Eye (tissue), 1 donor: ENCODE measurements around the gene SLC6A5.

Experiments used
- DNase-seq: peaks from one replicate; pipeline ENCODE4 v3.0.0-alpha.2; 2015

SLC6A5 gene

DNA sequence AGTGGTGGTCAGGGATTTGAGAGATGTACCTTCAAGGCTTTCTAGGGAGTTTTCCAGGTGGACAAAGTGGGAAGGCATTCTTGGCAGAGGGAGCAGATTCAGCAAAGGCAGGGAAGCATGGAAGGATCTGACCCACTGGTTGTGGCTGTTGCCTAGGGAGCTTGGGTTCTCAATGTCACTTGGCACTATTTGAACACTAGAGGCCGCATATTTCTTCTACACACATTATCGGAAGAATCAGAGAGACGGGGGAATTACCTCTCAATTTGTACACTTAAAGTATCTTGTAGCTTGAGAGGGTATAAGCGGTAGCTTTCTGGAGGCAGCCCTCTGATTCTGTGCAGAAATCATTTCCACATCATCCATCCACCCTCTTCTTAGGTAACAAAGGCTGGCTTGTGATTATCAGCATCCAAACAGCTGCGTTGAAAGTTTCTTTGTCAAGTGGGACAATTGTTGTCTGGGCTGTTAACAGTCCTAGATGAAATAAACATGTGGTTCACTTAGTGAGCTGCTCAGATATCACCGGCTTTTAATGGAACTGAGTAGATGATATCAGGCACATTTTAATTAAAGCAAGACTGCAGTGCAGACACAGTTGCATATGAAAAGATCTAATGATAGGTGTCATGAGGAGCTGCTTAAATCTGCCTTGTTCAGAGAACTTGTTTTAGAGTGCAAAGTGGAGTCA, 72.6 kb downstream of the SLC6A5 start:
- peak; percentile 69 for DNase-seq

DNA sequence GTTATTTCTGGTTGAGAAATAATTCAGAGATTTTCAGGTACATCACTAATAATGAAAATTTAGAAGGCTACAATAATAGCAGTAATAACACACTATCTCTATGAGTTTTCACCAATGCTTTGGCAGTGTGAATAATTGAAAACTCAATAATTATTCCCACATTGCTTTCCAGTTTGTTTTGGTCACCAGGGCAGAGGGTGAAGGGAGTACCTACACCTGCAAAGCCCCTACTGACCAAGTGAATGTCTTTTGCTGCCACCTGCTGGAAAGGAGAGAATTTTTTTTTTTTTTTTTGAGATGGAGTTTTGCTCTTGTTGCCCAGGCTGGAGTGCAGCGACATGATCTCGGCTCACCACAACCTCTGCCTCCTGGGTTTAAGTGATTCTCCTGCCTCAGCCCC, 73.2 kb downstream of the SLC6A5 start:
- DNase-seq = peak; percentile 28

DNA sequence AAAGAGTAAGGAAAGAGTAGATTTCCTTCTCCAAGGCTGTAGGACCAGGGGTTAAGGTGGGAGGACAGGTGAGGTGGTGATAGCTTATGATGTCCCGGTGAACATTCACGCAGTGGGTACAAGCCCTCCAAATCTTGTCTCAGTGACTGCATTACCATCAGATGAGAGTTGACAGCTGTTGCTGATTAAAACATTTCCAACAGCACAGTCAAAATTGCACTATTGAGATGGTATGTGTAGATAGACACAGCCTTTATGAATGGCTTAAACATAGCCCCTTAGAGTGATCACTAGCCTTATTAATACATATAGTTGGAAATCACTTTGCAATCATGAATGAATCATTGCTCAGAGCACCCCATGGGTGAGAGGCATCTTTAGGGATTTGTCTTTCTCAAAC, 77.2 kb downstream of the SLC6A5 start:
- DNase-seq = no peak

DNA sequence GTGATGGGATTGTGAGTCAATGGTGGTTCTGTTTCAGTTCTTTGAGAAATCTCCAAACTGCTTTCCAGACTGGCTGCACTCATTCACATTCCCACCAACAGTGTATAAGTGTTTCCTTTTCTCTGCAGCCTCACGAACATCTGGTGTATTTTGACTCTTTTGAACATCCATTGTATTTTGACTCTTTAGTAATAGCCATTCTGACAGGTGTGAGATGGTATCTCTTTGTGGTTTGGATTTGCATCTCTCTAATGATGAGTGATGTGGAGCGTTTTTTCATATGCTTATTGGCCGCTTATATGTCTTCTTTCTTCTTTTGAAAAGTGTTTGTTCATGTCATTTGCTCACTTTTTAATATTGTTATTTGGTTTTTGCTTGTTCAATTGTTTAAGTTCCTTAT, 89.4 kb downstream of the SLC6A5 start:
- DNase-seq = no peak

DNA sequence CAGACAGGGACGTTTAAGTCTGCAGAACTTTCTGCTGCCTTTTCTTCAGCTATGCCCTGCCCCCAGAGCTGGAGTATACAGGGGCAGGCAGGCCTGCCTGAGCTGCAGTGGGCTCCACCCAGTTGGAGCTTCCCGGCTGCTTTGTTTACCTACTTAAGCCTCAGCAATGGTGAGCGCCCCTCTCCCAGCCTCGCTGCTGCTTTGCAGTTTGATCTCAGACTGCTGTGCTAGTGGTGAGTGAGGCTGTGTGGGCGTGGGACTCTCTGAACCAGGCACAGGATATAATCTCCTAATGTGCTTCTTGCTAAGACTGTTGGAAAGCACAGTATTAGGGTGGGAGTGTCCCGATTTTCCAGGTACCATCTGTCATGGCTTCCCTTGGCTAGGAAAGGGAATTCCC, 108.5 kb downstream of the SLC6A5 start:
- no peak for DNase-seq
